NCI-H460 (cell line): ENCODE data around the gene CBLN3. TPM values are rescaled to one million over a fixed set of nuclear protein-coding genes. Genes with fewer than 3 reads are reported as not detected.
A peak's percentile ranks its signal among the peaks of the same experiment; 100 is the strongest.

Experiments used
- DNase-seq: peaks from one replicate; pipeline ENCODE4 v3.0.0-alpha.2; 2016; ENCODE audit warnings: low read depth; ENCODE audit errors: extremely low read depth
- total RNA-seq: library from RNA; depleted of rRNA; stranded (reverse); fragments of >200 nt; shearing (Covaris generic); gene quantifications from 2 replicates; pipeline ENCODE4 v1.2.3, GENCODE V29; 2014

The CBLN3 gene
- total RNA-seq, 1 experiment from 2014 or later = 1.2 TPM

GRCh38 chr14:24439830-24440605, 10.6 kb upstream of the CBLN3 start:
- DNase-seq = no peak

- no peak for DNase-seq
These were observed 9.8 kb upstream of the CBLN3 start for GRCh38 chr14:24439257-24439656.

GRCh38 chr14:24438223-24439097, 9.0 kb upstream of the CBLN3 start:
- DNase-seq = no peak

GRCh38 chr14:24437736-24438067, 8.2 kb upstream of the CBLN3 start:
- DNase-seq = no peak

- DNase-seq = no peak
These were observed 7.7 kb upstream of the CBLN3 start for GRCh38 chr14:24437020-24437735.

GRCh38 chr14:24436355-24437019, 7.0 kb upstream of the CBLN3 start:
- DNase-seq = peak; percentile 77

GRCh38 chr14:24435998-24436354, 6.5 kb upstream of the CBLN3 start:
- no peak for DNase-seq

- no peak for DNase-seq
These were observed 5.8 kb upstream of the CBLN3 start for GRCh38 chr14:24435192-24435810.

- DNase-seq = no peak
These were observed 5.2 kb upstream of the CBLN3 start for GRCh38 chr14:24434676-24435075.

- no peak for DNase-seq
These were observed 4.6 kb upstream of the CBLN3 start for GRCh38 chr14:24434036-24434435.

GRCh38 chr14:24432259-24433131, 3.0 kb upstream of the CBLN3 start:
- no peak for DNase-seq

- DNase-seq = peak; percentile 92
These were observed 2.2 kb upstream of the CBLN3 start for GRCh38 chr14:24431569-24432258.

- DNase-seq = no peak
These were observed 1.5 kb upstream of the CBLN3 start for GRCh38 chr14:24430682-24431568.

- DNase-seq = peak; percentile 63
These were observed 744 bp upstream of the CBLN3 start for GRCh38 chr14:24430143-24430681.

- DNase-seq = no peak
These were observed 657 bp downstream of the CBLN3 start for GRCh38 chr14:24428628-24429394.

GRCh38 chr14:24427537-24428508, 1.6 kb downstream of the CBLN3 start:
- DNase-seq = no peak
